Neural progenitor cell (in vitro differentiated cells): ENCODE measurements around the gene OR2A25.

Experiments
- EZH2 ChIP-seq: fragments of 200-600 bp; sonication (generic); IDR thresholded peaks from 2 replicates; pipeline ENCODE4 v1.6.1; 2017; ENCODE audit warnings: antibody characterized with exemption, mild to moderate bottlenecking, moderate library complexity
- EZH2phosphoT487 ChIP-seq: fragments of 200-600 bp; sonication (generic); IDR thresholded peaks from 2 replicates; pipeline ENCODE4 v1.6.1; 2017; ENCODE audit warnings: antibody characterized with exemption
- TF ChIP-seq, protein P1 (sequence below): fragments of 200-600 bp; sonication (generic); IDR thresholded peaks from 2 replicates; pipeline ENCODE4 v1.5.1; 2017; ENCODE audit warnings: antibody characterized with exemption, mild to moderate bottlenecking

DNA sequence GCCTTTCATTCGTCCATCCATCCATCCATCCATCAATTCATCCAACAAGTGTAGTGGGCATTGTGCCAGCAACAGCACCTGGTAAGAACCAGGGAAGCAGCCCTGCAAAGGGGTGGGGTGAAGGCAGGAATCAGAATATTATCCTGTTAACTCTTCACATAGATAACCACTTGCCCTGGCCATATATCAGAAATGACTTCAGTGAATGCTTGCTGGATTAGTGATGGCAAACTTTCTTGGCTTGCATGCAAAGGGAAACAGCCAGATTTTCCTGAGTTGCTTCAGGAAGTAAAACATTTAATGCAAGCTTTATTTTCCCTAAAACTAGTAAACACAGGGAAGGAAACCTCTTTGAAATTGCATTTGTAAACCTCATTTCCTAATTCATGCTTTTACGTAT lies 20.1 kb upstream of the OR2A25 start:
- TF ChIP-seq, protein P1, sequence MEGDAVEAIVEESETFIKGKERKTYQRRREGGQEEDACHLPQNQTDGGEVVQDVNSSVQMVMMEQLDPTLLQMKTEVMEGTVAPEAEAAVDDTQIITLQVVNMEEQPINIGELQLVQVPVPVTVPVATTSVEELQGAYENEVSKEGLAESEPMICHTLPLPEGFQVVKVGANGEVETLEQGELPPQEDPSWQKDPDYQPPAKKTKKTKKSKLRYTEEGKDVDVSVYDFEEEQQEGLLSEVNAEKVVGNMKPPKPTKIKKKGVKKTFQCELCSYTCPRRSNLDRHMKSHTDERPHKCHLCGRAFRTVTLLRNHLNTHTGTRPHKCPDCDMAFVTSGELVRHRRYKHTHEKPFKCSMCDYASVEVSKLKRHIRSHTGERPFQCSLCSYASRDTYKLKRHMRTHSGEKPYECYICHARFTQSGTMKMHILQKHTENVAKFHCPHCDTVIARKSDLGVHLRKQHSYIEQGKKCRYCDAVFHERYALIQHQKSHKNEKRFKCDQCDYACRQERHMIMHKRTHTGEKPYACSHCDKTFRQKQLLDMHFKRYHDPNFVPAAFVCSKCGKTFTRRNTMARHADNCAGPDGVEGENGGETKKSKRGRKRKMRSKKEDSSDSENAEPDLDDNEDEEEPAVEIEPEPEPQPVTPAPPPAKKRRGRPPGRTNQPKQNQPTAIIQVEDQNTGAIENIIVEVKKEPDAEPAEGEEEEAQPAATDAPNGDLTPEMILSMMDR = no peak
- TF ChIP-seq EZH2 (no peak), EZH2phosphoT487 (no peak)
